ENCODE measurements around the gene DHRS13.
"Not testable (repeated sequence)": the region's sequence is repeated elsewhere in the genome, so short reads cannot be mapped to it uniquely, and the experiment has no call there.

The DHRS13 gene

DNA sequence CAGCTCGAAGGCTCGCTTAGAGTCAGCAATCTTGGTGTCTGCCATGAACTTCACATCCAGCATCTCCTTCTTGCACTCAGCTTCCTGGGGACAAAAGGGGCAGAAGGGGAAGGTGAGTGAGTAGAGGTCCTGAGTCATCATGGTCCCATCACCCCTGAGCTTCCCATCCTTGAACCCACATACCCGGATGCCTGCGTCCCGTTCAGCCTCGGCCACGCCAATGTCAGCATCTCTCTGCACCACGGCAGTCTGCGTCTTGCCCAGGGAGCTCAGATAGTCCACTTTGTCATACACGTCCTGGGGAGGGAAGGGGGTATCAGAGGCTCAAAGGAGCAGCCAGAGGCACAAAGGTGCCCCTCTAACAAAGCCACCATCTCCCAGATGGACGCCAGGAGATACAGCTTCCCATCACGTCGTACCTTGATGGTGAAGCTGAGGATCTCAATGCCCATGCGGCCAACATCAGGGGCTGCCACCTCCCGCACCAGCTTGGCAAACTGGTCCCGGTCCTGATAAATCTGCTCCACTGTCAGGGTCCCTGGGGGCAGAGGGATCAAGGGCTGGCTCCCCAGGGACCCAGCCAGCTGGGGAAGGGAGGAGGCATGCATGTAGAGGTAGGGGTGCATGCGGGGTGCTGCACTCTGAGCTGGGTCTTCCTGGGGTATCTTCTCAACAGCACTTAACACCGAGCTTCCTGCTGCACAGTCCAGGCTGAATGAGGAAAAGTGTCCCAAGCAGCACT, 20.6 kb downstream of the DHRS13 start:
- DNase-seq (ENCODE audit: low read depth), result no peak

DNA sequence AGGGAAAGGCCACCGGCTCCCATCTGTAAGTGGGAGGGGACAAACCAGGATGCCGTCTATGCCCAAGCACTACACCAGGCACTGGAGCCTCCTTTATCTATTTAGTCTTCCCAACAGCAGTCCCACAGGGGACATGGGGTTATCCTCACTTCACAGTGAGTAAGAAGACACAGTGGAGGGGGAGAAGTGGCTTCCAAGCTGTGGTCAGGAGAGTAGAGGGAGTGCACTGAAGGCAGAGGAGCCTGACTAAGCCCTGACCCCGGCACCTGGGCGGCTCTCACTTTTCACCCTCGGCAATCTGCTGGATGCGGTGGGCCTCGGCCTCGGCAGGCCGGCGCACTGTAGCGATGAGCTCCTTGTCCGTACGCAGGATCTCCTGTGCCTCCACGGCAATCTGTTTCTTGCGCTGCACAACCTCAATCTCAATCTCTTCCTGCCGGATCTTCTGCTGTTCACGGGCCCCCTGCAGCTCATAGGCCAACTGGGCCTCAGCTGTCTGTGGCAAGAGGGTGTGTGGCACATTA, 21.3 kb downstream of the DHRS13 start:
- DNase-seq (ENCODE audit: low read depth), result no peak

DNA sequence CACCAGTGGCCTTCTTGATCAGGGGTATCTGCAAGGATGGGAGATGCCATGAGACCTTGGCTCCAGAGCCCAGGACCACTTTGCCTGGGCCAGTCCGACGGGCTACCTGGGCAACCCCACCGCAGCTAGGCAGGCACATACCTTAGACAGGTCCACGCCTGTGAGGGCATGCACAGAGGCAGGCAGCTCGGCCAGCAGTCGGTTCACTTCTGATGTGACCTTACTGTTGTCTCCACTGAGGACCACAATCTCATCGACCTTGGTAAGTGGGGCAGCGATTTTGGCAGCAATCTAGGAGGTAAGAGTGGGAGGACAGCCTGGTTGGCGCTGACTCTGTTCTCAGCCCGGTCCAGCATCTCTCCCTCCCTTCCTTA, 22.3 kb downstream of the DHRS13 start:
- DNase-seq (ENCODE audit: low read depth), result no peak

DNA sequence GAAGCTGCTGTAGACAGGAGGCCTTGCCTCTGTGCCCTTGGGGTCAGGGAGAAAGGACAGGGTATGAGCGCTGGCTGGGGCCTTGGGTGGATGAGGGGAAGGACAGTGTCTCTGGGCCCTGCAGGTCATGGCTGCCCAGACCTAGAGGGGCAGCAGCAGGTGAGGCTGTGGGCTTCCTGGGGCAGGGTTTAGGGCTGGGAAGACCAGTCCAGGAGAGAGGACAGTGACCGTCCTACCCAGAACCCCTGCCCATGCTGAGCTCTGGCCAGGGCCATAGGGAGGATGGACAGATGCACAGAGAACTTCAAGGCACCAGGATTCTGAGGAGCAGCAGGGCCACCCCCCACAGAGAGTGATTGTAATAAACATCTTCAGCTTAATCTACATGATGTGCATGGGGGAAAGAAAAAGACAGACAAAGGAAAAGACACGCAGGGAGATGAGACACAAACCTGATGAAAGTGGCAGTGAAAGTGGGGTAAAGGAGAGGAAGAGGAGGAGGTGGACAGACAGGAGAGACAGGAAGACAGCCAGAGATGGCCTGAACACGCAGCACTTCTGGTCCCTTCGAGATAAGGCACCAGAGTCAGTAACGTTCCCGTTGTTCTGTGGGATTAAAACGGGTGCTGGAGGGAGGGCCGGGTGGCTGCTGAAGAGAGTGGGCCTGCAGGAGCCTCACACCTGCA, 22.9 kb downstream of the DHRS13 start:
- DNase-seq (ENCODE audit: low read depth), result no peak

DNA sequence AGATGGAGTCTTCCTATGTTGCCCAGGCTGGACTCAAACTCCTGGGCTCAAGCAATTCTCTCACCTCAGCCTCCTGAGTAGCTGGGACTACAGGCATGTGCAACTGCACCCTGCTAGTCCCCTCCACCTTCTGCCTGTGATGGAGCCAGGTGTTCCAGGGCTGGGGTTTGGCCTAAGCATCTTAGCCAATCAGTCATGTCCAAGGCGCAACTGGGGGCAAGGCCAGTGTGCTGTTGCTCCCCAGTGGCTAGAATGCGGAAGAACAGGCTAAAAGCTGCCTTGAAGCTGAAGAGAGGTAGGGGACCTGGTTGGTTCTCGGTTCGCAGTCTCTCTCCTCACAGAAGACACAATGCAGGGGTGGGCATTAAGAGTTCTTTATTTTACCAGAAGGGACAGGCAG, 23.9 kb downstream of the DHRS13 start:
- no peak for DNase-seq (ENCODE audit: low read depth)

DNA sequence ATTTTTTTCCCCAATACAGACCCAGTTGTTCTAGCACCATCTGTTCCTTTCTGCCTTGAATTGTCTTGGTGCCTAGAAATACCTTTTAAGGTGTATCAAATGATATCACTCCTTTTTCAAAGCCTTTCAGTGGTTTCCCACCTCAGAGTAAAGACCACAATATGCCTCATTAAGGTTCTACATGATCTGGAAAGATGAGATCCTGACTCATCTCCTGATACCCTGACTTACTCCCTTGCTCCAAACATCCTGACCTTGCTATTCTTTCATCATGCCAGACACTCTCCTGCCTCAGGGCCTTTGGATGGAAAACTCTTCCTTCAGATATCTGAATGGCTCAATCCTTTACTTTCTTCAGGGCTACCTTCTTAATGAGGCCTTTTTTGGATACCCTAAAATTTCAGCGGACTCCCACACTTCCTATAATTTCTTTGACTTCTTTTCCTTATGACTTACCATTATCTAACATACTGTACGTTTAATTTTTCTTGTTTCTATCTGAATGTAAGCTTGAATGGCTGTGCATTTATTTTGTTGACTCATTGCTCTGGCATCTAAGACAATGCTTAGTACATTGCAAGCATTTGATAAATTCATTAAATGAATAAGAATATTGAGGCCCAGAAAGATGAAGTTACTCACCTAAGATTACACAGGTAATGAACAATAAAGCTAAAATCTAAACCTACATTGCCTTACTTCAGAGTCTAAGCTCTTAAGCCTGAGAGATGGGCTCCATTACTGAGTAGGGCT, 24.5 kb downstream of the DHRS13 start:
- DNase-seq (ENCODE audit: low read depth), result no peak

DNA sequence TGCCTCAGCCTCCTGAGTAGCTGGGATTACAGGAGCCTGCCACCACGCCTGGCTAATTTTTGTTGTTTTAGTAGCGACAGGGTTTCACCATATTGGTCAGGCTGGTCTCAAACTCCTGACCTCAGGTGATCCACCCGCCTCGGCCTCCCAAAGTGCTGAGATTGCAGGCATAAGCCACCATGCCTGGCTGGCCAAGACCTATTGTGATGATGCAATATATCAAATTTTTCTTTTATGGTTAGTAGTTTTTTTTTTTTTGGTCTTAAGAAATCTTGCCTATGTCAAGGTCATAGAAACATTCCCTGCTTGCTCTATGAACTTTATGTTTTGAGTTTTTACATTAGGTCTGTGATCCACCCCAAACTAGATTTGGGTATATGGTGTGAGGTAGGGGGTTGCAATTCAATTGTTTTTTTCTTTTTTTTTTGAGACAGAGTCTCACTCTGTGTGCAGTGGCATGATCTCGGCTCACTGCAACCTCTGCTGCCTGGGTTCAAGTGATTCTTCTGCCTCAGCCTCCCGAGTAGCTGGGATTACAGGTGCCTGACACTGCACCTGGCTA, 25.6 kb downstream of the DHRS13 start:
- not testable (repeated sequence) for DNase-seq (ENCODE audit: low read depth)

DNA sequence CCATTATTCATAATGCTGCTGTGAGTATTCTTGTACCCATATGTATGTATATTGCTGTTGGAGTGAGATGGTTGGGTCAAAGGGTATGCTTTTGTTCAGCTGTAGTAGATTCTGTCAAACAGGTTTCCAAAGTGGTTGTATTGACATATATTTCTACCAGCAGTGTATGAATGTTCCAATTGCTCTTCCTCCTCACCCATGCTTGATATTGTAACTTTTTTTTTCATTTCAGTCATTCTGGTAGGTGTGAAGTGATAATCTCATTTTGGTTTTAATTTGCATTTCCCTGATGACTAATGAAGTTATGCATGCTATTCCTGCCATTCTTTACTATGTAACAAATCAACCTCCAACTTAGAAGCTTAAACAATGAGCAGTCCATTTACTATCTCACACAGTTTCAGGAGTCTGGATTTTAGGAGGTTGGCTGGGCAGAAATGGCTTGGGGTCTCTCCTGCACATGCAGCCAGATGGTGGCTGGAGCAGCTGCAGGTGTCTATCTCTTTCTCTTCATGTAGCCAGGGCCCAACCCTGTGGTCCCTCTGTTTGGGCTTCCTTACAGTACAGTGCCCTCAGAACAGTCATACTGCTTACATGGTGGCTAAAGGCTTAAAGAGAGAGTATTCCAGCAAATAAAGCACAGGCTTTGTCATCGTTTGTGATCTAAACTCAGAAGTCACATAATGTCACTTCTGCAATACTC, 26.9 kb downstream of the DHRS13 start:
- DNase-seq (ENCODE audit: low read depth), result no peak

DNA sequence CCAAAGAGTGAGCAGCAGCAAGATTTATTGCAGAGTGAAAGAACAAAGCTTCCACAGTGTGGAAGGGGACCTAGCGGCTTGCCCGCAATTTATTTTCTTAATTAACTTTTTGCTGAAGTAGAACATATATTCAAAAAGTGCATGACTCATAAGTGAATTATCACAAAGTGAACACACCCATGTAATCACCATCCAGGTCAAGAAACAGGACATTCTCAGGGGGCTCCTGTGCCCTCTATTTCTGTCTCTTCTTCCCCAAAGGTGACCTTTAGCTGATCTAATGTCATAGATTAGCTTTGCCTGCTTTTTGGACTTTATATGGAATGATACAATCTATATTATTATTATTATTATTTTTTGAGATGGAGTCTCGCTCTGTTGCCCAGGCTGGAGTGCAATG, 28.1 kb downstream of the DHRS13 start:
- no peak for DNase-seq (ENCODE audit: low read depth)

DNA sequence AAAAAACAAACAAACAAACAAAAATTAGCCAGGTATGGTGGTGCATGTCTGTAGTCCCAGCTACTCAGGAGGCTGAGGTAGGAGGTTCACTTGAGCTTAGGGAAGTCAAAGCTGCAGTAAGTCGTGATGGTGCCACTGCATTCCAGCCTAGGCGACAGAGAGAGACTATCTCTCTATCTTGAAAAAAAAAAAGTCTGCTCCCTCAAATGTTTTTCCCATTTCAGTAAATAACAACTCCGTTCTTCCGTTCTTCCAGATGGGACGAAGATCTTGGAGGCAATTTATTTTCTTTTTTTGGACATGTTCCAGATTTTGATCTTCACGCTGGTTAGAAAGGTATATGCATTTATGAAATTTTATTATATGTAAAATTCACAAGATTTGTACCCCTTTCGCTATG, 29.0 kb downstream of the DHRS13 start:
- no peak for DNase-seq (ENCODE audit: low read depth)

DNA sequence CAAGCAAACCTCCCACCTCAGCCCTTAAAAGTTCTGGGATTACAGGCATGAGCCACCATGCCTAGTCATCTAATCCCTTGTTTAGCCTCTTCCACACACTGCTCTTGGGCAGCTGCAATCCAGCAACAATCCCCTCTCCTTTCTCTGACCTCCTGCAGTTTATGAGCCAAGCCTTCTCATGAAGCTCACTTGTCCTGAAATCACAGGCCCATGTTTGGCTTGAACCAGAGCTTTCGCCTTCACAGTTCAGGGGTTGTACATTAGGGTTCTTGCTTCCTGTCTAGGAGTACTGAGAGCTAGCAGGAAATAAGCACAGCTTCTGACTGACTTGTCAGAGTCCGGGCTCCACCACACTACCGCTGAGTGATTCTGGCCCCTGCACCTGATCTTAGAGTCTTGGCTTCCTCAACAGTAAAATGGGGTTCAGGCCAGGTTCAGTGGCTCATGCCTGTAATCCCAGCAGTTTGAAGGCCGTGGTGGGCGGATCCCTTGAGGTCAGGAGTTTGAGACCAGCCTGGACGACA, 31.8 kb downstream of the DHRS13 start:
- no peak for DNase-seq (ENCODE audit: low read depth)

DNA sequence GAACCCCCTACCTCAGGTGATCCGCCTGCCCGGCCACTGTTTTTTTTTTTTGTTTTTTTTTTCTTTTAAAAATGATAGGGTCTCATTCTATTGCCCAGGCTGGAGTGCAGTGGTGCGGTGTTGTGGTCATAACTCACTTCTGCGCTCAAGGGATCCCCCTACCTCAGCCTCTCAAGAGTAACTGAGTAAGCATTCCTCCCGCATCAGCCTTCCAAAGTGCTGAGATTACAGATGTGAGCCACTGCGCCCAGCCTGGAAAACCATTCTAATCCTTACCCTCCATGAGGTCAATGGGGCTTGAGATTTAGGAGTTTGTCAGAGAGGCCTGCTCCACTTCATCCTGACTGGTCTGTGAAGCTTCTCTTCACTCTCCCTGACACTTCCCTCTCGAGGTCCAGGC, 35.6 kb downstream of the DHRS13 start:
- DNase-seq (ENCODE audit: low read depth), result no peak

DNA sequence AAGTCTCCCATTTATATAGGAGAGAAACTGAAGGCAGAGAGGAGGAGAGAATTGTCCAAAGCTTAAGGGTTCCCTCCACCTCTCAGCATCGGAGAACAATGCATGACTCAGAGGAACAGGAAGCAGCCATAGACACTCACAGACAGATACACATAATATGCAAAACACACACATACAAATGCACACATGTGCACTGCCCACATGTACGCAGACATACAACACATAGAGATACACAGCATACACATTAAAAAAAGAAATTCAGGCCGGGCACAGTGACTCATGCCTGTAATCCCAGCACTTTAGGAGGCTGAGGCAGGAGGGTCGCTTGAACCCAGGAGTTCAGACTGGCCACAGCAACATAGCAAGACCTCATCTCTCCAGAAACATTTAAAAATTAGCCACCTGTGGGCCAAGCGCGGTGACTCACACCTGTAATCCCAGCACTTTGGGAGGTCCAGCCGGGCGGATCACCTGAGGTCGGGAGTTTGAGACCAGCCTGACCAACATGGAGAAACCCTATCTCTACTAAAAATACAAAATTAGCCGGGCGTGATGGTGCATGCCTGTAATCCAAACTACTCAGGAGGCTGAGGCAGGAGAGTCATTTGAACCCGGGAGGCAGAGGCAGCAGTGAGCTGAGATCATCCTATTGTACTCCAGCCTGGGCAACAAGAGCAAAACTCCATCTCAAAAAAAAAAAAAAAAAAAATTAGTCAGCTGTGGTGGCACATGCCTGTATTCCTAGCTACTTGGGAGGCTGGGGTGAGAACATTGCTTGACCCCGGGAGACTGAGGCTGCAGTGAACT, 36.7 kb downstream of the DHRS13 start:
- no peak for DNase-seq (ENCODE audit: low read depth)

DNA sequence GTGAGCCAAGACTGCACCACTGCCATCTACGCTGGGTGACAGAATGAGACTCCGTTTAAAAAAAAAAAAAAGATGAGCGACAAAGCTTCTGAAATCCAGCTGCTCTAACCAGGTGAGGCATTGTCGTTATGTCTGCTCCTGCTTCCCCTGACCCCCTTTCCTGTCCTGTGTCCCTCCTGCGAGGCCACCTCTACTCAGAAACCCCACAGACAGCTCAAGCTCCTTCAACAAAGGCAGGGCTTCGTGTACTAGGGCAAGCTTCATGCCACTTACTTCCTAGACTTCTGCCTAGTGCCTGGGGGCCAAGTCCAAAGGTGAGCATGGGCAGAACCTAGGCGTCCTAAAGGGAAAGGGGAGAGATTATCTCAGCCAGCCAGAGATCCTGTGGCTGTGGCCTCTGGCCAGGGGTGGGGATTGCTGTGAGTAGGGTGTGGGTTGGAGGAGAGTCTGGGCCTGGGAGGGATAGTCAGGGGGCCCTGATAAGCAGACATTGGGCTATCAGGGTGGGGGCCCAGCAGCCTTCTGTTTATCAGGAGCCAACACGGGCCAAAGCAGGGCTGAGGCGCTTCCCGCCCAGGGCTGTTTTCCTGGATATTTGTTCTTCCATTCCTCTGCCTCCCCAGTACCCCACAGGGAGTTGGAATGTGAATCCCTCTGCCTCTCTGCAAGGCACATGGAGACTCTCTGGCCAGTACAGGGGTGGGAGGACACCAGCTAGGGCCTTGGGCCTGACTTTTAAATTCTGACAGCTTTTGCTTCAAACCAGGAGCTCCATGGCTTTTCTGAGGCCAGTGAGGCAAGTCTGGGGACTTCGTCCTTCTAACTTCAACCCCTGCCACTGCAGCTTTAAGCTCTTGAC, 37.7 kb downstream of the DHRS13 start:
- DNase-seq (ENCODE audit: low read depth), result no peak

DNA sequence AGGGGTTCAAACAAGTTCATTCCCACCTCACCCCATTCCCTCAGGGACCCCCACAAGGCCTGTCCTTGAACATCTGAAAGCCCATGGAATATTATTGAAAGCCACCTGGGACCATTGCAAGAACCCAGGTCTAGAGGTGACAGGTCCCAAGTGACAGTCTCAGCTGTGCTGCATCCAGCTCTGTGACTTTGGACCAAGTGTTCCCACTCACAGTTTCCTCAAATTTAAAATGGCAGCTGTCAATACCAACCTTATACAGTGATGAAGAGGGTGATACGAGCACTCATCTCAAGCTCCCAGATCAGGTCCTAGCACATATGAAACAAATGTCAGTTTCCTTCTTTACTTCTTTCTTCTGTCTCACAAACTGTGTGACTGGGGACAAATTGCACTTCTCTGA, 38.9 kb downstream of the DHRS13 start:
- DNase-seq (ENCODE audit: low read depth), result no peak

DNA sequence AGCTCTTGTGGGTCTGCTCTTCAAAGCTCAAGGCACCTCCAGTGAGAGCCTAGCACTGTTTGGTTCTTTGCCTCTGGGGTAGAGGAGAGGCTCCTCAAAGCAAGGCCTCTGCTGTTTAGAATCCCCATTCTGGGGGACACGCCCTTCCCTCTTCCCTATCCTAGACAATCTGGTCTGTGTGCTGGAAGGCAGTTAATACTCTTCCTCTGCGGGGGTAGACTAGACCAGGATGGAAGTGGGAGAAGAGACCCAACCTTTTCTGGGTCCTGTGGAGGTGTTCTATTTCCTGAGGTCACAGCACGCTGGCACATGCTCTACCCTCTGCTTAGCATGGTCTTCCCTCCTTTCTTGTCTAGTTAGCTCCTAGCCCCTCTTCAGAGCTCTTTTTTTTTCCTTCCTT, 40.3 kb downstream of the DHRS13 start:
- DNase-seq (ENCODE audit: low read depth), result no peak

DNA sequence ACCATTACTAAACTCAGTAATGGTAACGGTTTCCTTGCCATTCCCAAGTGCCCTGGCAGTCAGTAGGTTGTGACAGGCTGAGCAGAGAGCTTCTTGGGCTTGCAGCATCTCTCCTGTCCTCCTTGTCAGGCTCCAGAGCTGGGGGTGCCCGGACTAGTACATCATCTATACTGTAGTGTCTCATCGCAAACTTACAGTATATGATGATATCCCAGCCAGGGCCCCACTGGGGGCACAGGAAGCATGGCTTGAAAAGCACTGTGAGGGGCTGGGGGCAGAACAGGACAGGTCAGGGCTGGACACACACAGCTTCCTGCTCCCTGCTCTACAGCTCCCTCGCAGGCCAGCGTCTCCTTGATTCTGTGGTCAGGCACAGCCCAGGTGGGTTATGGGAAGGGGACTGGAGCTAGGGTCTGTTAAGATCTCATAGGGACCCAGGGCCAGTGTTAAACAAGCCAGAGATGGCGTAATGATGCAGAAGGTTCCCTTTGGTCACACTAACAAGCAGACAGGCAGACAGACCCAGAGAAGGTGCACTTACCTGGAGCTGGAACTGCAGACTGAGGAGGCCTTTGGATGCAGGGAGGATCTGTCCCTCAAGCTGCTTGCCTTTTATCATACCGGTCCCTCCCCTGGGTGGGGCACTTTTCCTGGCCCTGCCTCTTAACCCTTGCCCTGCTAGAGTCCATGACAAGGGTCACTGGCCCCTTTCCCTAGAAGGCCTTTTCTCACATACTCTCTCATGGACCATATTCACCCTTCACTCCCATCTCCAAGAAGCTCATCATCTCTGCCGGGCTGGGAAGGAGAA, 41.3 kb downstream of the DHRS13 start:
- no peak for DNase-seq (ENCODE audit: low read depth)

DNA sequence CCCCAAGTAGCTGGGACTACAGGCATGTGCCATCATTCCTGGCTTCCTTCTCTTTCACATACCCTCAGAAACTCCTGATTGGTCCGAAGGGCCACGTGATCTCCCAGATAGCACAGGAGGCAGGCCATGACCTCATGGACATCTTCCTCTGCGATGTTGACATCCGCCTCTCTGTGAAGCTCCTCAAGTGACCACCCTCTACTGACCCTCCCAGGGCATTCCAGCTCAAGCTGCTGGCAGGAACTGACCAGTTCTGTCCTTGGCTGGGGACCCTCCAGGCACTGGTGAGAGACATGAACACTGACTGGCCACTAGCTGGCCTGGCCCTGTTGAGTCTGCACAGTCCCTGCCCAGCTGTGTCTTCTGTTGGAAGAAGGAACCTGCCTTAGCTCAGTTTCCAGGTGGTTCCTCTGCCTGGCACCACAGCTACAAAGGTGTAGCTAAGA, 42.5 kb downstream of the DHRS13 start:
- DNase-seq (ENCODE audit: low read depth), result no peak

DNA sequence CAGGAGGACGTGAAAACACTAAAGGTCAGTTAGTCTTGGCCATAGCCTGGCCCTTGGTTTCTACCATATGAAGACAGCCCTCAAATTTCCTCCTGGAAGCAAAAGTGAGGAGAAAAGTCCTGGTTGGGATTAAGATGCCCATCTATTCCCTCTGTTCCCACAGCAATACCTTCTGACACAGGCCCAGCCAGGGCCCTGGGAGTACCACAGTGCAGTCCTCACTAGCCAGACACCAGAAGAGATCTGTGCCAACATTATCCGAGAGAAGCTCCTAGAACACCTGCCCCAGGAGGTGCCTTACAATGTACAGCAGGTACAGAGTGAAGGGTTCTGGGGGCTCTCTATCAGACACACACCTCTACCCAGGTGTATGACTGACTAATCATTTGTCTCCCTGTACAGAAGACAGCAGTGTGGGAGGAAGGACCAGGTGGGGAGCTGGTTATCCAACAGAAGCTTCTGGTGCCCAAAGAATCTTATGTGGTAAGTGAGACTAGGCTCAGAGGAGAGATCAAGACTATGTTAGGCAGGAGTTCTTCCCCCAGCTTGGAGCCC, 44.0 kb downstream of the DHRS13 start:
- DNase-seq (ENCODE audit: low read depth), result no peak
